ENCODE results near the gene MMS19.

The MMS19 gene

DNA sequence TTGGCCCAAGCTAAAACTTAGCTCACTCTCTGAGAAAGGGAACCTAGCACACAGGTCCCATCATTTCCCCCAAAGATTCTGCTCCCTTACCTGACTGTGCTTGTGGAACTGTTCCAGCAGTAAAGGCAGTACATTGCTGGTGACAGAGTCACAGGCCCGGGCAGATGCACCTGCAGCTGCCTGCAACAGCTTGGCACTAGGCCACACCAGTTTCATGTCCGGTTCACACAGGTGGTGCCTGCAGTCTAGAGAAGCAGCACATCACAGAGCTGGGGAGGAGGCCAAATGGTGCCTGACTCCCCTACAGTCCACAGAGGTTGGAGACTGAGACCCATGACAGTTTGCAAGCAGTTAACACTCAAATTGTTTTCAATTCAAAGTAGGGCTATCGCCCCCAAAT, 30.1 kb downstream of the MMS19 start:
- DNase-seq (ENCODE audit: low read depth in 2 of 2), result no peak

GRCh38 chr10:97466755-97467154, 31.5 kb downstream of the MMS19 start:
- DNase-seq (ENCODE audit: low read depth in 2 of 2), result no peak

DNA sequence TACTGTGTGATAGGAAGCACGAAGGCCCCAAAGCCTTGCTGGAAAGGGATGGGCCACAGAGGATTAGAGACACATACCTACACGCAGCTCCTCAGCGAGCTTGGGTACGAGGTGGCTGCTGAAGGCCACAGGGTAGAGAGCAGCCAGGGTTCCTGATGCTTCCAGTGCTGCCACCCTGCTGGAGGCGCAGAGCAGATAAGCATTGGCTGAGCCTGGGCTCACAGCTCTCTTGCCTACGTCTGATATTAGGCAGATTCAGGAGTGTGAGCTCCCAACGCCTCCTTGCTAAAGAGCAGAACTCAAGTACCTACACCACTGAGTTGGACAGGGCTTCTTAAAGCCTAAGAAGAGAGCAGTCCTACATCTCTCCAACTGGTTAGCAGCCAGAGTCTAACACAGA, 32.2 kb downstream of the MMS19 start:
- no peak for DNase-seq (ENCODE audit: low read depth in 2 of 2)

- DNase-seq (ENCODE audit: low read depth in 2 of 2), result no peak
These were observed 34.0 kb downstream of the MMS19 start for GRCh38 chr10:97464226-97464625.

- no peak for DNase-seq (ENCODE audit: low read depth in 2 of 2)
These were observed 34.7 kb downstream of the MMS19 start for GRCh38 chr10:97463363-97464132.

GRCh38 chr10:97462309-97462708, 35.9 kb downstream of the MMS19 start:
- DNase-seq (ENCODE audit: low read depth in 2 of 2), result no peak

GRCh38 chr10:97459933-97460332, 38.3 kb downstream of the MMS19 start:
- no peak for DNase-seq (ENCODE audit: low read depth in 2 of 2)

DNA sequence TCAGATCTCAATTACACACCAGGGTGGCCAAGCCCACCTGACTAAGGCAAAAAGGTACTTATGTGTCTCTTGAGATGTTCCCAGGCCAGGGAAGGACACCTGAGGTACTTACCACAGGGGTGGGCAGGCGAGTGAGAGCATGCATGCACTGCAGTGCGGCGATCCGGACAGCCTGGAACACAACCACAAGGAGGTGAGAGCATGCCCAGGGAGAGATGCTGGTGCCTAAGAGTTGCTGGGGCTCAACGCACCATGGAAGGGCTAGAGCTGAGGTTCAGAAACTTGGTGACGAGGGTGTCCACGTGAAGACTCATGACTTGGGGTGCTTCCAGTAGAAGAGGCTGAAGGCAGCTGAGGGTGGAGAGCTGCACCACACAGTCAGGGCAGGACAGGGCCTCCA, 39.1 kb downstream of the MMS19 start:
- no peak for DNase-seq (ENCODE audit: low read depth in 2 of 2)

- DNase-seq (ENCODE audit: low read depth in 2 of 2), result no peak
These were observed 41.5 kb downstream of the MMS19 start for GRCh38 chr10:97456686-97457065.

DNA sequence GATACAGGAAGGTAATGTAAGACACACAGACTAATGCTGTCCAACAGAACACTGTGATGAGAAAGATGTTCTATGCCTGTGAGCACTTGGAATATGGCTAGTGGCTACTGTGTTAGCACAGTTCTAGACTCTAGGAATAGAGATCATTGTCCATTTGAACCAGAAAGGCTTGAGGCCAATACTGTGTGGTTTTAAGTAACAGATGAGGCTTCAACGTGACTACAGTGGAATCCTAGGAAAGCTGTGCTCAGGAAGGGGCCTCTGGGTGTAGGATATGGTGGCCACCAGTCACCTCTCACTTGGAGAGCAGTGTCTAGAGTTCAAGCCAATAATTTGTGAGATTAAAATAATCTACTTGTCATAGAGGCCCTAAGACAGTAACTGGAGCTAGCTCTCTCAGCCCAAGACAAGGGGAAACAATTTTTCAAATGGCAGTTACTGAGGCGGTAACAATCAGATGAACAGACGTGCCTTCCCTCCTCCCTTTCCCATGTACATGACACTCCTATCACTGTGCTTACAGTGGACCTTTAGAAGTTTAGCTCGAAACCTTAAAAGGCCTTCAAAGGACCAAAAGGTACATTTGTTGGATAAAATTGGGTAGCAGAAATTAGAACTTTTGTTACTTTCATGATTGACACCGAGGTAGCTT, 42.1 kb downstream of the MMS19 start:
- no peak for DNase-seq (ENCODE audit: low read depth in 2 of 2)

DNA sequence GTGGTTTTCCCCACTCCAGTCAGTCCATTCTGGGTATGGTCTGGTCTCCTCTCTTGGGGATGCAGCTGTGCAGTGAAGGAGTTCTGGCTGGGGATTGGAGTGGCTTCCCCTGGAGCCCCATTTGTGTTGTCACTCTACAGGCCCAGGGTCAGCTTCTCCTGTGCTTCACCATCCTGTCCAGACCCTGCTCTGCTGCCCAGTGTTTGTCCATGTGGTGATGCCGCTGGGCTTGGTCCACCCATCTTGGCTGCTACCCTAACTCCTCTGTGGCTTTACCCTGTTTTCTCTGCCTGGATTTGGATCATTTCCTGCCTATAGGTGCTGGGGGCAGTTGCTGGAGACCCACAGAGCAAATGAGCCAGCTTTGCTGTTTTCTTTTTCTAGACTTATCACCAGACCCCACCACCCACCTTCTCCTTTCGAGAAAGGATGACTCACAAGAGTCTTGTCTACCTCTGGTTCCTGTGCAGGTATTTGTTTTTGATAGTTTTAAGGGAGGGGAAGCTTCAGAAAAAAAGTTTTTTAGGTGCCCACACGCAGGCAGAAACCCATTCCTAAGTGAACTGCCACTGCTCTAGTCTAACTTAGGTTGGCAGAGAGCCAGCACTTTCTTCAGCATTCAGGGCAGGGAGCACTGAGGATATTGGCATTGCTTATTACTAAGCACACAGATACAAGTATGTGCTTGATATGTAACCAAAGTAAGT, 43.7 kb downstream of the MMS19 start:
- DNase-seq (ENCODE audit: low read depth in 2 of 2), result no peak

GRCh38 chr10:97452352-97452751, 45.9 kb downstream of the MMS19 start:
- no peak for DNase-seq (ENCODE audit: low read depth in 2 of 2)

- no peak for DNase-seq (ENCODE audit: low read depth in 2 of 2)
These were observed 46.6 kb downstream of the MMS19 start for GRCh38 chr10:97451605-97452004.

DNA sequence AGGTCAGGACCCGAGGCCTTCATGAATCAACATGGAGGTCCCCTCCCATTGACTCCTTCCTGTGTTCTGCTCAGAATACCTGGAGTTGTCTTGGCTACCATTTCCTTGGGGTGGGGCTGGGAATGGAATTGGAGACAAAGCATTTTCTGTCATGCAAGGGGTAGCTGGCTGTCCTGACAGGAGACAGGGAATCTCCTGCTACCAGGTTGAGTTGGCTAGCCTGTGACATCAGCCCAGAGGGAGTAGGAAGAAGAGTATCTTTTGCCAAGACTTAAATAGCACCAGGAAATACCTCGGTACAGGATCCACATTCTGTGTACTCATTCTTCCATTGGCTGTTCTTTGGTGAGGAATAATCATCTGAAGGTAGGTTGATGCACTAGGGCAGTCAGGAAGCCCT, 47.4 kb downstream of the MMS19 start:
- no peak for DNase-seq (ENCODE audit: low read depth in 2 of 2)

GRCh38 chr10:97445722-97446639, 52.2 kb downstream of the MMS19 start, which contains the start of the genes EXOSC1 and ZDHHC16:
Gene EXOSC1 (minus strand): TSS chr10:97446006. CDS start chr10:97445985, 21 bp downstream.
Gene ZDHHC16 (plus strand): TSS chr10:97446175. CDS start chr10:97451676, 5,501 bp downstream.
- DNase-seq (ENCODE audit: low read depth in 2 of 2), result peak; percentile 86 to 89

DNA sequence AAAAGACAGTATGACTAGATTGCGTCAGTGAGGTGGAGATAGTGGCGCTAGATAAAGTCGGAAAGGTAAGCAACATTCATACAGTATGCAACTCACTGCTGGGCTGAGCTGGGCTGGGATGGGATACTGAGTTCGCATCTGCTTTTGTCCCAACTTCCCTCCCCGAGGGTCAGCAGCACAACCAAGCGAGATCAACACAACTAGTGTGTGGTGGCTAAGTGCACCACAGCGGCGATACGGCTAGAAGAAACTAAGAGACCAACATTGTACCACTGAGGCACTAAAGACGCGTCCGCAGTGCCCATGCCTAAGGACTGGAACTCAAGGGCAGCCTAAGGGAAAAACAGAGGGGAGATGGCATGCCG, 52.9 kb downstream of the MMS19 start:
- no peak for DNase-seq (ENCODE audit: low read depth in 2 of 2)

GRCh38 chr10:97444212-97444611, 54.0 kb downstream of the MMS19 start:
- no peak for DNase-seq (ENCODE audit: low read depth in 2 of 2)

DNA sequence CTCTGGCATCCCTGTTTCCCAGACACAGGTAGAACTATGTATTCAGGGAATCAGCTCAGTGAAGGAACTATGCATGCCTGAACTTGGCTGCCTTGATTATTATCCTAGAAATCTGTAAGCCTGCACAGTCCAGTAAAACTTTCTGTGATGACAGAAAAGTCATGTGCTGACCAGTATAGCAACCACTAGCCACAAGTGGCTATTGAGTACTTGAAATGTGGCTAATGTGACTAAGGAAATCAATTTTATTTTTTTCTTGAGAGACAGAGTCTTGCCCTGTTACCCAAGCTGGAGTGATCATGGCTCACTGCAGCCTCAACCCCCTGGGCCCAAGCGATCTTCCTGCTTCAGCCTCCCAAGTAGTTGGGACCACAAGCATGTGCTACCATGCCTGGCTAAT, 55.9 kb downstream of the MMS19 start:
- DNase-seq (ENCODE audit: low read depth in 2 of 2), result no peak

GRCh38 chr10:97435211-97435610, 63.0 kb downstream of the MMS19 start:
- no peak for DNase-seq (ENCODE audit: low read depth in 2 of 2)

GRCh38 chr10:97434557-97434956, 63.7 kb downstream of the MMS19 start:
- no peak for DNase-seq (ENCODE audit: low read depth in 2 of 2)

DNA sequence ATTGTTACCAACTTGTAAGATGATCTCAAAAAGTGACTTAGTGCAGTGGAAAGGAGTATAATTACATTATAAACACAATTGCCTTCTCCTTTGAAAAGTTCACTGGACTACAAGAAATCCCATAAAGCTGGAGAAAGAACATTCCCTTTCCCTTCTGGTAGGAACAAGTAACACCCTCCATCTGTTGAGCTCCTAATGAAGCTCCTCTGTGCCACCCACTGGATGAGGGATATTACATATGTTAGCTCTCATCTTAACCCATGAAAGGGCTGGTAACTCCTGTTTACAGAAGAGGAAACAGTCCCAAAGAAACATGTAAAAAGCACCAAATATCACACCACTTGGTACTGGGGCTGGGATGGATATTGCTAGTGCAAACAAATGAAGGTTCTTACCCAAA, 64.2 kb downstream of the MMS19 start:
- no peak for DNase-seq (ENCODE audit: low read depth in 2 of 2)

DNA sequence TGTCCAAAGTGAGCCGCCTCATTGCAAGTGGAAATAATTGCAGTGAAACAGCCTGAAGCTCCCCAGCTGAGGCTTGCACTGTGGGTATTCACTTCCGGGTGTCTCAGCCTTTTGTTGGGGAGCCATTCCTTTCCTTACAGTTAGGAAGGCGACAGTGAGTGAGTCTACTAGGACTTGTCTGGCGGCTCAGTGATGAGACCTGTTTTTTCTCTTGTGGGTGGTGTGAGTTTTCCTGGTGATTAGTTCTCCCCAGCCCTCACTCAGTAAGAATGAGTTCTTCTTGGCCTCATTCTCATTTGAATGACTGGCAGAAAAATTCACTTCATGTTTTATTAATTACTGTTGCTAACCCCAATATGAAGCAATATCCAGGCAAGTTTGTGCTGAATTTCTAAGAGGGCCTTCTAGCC, 69.6 kb downstream of the MMS19 start:
- DNase-seq (ENCODE audit: low read depth in 2 of 2), result no peak
